A673 (cell line): ENCODE measurements around the gene GALR3. TPM values are rescaled to one million over a fixed set of nuclear protein-coding genes. Genes with fewer than 3 reads are reported as not detected.
A peak's percentile ranks its signal among the peaks of the same experiment; 100 is the strongest.

Experiments
- BruUV-seq: library from RNA; stranded (reverse); fragments of 400-500 nt; replicated peaks from 2 replicates; lab custom pipeline; 2021; lab: Mats Ljungman, UMichigan
- CTCF ChIA-PET: fragments of 300-600 bp; sonication (Branson Sonifier 250); formaldehyde crosslinking; loops from one replicate; lab custom pipeline; 2022; ENCODE audit warnings: antibody characterized with exemption; lab: Charles Lee
- POLR2A ChIA-PET: fragments of 300-600 bp; sonication (Branson Sonifier 250); formaldehyde crosslinking; loops from one replicate; lab custom pipeline; 2022; ENCODE audit warnings: antibody characterized with exemption; ENCODE audit not compliant: low non-redundant PET; lab: Charles Lee
- DNase-seq: peaks from one replicate; pipeline ENCODE4 v3.0.0-alpha.2; 2015; ENCODE audit warnings: low spot score
- H3K27ac ChIP-seq: fragments of 200-600 bp; sonication (generic); 2 replicates; pipeline ENCODE4 v1.5.1; 2016; ENCODE audit warnings: mixed run types, low read depth, mild to moderate bottlenecking, mixed read lengths, antibody characterized with exemption, low read length; ENCODE audit not compliant: poor library complexity, severe bottlenecking
- H3K27me3 ChIP-seq: fragments of 200-600 bp; sonication (generic); replicated peaks from 2 replicates; pipeline ENCODE4 v1.6.1; 2017; ENCODE audit warnings: mixed run types, low read depth, mild to moderate bottlenecking, mixed read lengths, antibody characterized with exemption, low read length; ENCODE audit not compliant: insufficient read depth, poor library complexity
- H3K36me3 ChIP-seq: fragments of 200-600 bp; sonication (generic); 2 replicates; pipeline ENCODE4 v1.6.1; 2016; ENCODE audit warnings: mixed run types, mild to moderate bottlenecking, mixed read lengths, antibody characterized with exemption, low read length; ENCODE audit not compliant: insufficient read depth, poor library complexity, severe bottlenecking
- H3K4me1 ChIP-seq: fragments of 200-600 bp; sonication (generic); 2 replicates; pipeline ENCODE4 v1.6.1; 2017; ENCODE audit warnings: mixed run types, mild to moderate bottlenecking, mixed read lengths, antibody characterized with exemption, low read length; ENCODE audit not compliant: insufficient read depth, poor library complexity, severe bottlenecking
- H3K4me3 ChIP-seq: fragments of 200-600 bp; sonication (generic); 2 replicates; pipeline ENCODE4 v1.5.1; 2016; ENCODE audit warnings: low read depth, mixed run types, mild to moderate bottlenecking, mixed read lengths, low read length; ENCODE audit not compliant: poor library complexity, severe bottlenecking
- H3K9me3 ChIP-seq: fragments of 200-600 bp; sonication (generic); 2 replicates; pipeline ENCODE4 v1.6.1; 2016; ENCODE audit warnings: mixed run types, low read depth, mild to moderate bottlenecking, mixed read lengths, antibody characterized with exemption, low read length; ENCODE audit not compliant: poor library complexity, severe bottlenecking
- EZH2 ChIP-seq: fragments of 200-600 bp; sonication (generic); IDR thresholded peaks from 2 replicates; pipeline ENCODE4 v1.6.1; 2017; ENCODE audit warnings: borderline replicate concordance, low read depth, mild to moderate bottlenecking, mixed read lengths, antibody characterized with exemption, low read length; ENCODE audit not compliant: poor library complexity, severe bottlenecking
- intact Hi-C: fragments of 100-400 bp; cut with micrococcal nuclease; formaldehyde crosslinking; loops from one replicate; pipeline ENCODE4 v1.10.0; 2022; ENCODE audit not compliant: unreplicated experiment
- total RNA-seq: library from RNA; stranded (reverse); gene quantifications from 2 replicates; pipeline ENCODE4 v1.2.3, GENCODE V29; 2021
- TF ChIP-seq, protein P1 (sequence below): fragments of 300-800, 200-600 bp; sonication (generic); conservative IDR thresholded peaks from 2 replicates; pipeline ENCODE4 v1.5.1; 2017; ENCODE audit warnings: low read depth, mild to moderate bottlenecking, antibody characterized with exemption, low read length, moderate library complexity, mixed read lengths

Gene GALR3
- total RNA-seq, 1 experiment from 2014 or later = not detected

DNA sequence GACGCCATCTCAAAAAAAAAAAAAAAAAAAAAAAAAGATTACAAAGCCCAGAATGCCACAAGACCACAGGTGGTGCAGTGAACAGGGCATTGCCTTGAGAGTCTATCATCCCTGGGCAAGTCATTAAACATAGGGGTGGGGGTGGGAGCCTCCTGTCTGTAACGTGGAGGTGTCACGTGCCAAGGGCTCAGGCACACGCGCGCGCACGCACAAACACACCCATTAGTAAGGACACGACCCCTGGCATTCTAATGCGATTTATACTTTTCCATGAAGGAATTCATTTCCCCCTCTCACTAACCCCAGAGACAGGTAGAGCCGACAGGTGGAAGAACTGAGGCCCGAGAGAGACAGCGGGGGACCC is 21.3 kb upstream of the GALR3 start:
- no peaks in the 10 kb centered on the region for H3K27me3 ChIP-seq
- no peaks in the 10 kb centered on the region for H3K36me3 ChIP-seq
- CTCF ChIA-PET = no interaction called here
- H3K27ac ChIP-seq = peak overlapping the region; percentile 65
- no TSS peak for BruUV-seq
- no peaks in the 10 kb centered on the region for H3K9me3 ChIP-seq
- intact Hi-C loops = loop anchor here (5.0 kb wide), 1 partner anchor 125 kb away; the partner anchor contains the start of gene LGALS1
- H3K4me1 ChIP-seq = peaks cover 31% of the 10 kb centered on the region
- no peak for TF ChIP-seq EZH2
- TF ChIP-seq, protein P1, sequence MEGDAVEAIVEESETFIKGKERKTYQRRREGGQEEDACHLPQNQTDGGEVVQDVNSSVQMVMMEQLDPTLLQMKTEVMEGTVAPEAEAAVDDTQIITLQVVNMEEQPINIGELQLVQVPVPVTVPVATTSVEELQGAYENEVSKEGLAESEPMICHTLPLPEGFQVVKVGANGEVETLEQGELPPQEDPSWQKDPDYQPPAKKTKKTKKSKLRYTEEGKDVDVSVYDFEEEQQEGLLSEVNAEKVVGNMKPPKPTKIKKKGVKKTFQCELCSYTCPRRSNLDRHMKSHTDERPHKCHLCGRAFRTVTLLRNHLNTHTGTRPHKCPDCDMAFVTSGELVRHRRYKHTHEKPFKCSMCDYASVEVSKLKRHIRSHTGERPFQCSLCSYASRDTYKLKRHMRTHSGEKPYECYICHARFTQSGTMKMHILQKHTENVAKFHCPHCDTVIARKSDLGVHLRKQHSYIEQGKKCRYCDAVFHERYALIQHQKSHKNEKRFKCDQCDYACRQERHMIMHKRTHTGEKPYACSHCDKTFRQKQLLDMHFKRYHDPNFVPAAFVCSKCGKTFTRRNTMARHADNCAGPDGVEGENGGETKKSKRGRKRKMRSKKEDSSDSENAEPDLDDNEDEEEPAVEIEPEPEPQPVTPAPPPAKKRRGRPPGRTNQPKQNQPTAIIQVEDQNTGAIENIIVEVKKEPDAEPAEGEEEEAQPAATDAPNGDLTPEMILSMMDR = no peak
- POLR2A ChIA-PET = no interaction called here
- peak overlapping the region; percentile 74 for H3K4me3 ChIP-seq
- no peak for DNase-seq

DNA sequence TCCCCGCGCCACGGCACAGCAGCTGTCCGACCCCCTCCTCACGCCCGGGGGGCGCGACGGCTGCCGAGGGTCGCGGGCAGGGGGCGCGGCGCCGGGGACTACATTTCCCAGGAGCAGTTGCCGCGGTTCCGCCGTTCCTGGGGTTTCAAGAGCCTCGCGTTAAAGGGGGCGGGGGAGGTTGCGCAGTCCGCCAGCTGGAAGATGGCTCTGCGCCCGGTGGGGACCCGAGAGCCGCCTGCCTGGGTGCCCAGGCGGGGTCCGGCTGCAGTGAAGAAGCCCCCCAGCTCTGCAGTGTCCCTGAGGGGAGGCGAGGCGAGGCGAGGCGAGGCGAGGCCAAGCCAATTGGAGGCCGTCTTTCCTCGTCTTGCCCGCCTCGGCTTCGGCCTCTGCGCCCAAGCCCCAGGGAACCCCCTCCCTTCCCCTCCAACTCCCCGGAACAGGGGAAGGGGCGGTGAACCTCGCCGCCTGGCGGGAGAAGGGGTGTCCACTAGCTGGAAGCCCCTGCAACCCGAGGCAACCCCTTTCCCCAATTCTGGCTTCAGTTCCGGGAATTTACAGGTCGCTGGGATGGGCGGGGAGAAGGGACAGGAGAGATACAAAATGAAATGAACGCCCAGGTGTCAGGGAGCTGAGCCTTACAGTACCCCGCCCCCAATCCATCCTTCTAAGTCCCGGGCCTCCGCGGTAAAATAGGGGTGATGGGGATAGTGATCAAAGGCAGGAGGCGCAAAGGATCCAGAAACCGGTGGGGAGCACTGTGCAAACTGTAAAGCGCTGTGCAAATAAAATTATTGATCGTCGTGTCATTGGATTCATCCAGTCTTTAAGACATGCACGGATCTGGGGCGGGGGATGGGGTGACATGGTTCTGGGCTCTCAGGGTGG is 20.6 kb upstream of the GALR3 start:
- H3K4me3 ChIP-seq = peak overlapping the region; percentile 74
- H3K27me3 ChIP-seq = no peaks in the 10 kb centered on the region
- H3K36me3 ChIP-seq = no peaks in the 10 kb centered on the region
- intact Hi-C loops = loop anchor here (5.0 kb wide), 1 partner anchor 125 kb away; the partner anchor contains the start of gene LGALS1
- peaks cover 31% of the 10 kb centered on the region for H3K4me1 ChIP-seq
- CTCF ChIA-PET = no interaction called here
- H3K27ac ChIP-seq = peak overlapping the region; percentile 65
- peak; percentile 80 for DNase-seq
- POLR2A ChIA-PET = interaction anchor here (0.7 kb wide), 1 partner anchor 127 kb away, joined by 3 read pairs; the partner anchor contains the start of gene LGALS1
- no peak for TF ChIP-seq EZH2
- TF ChIP-seq, protein P1 = no peak
- no peaks in the 10 kb centered on the region for H3K9me3 ChIP-seq
- BruUV-seq = no TSS peak

DNA sequence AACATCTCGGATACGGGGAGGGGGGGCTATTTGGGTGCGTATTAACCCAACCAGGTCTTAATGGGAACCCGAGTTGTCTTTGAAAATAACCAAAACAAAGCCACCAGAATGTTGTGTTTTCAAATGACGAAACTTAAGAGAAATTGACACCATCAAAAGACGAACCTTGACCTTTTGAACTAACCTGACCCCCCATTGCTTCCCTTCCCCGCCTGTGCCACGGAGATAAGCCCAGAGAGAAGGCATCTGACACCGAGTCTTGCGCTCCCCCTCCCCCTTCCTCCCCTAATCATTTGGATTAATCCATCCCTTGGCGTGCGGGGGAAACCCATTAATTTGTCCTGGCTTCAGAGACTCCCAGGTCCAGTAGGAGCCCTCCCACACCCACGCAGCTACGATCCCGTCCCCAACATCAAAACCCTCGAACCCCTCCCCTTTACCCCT is 20.0 kb upstream of the GALR3 start:
- peak overlapping the region; percentile 74 for H3K4me3 ChIP-seq
- no peaks in the 10 kb centered on the region for H3K27me3 ChIP-seq
- BruUV-seq = no TSS peak
- no peaks in the 10 kb centered on the region for H3K9me3 ChIP-seq
- POLR2A ChIA-PET = no interaction called here
- intact Hi-C loops = loop anchor here (5.0 kb wide), 1 partner anchor 126 kb away; the partner anchor contains the start of gene LGALS1
- TF ChIP-seq, protein P1 = no peak
- no peak for TF ChIP-seq EZH2
- H3K4me1 ChIP-seq = peaks cover 31% of the 10 kb centered on the region
- no peak for DNase-seq
- peak overlapping the region; percentile 65 for H3K27ac ChIP-seq
- H3K36me3 ChIP-seq = no peaks in the 10 kb centered on the region
- CTCF ChIA-PET = no interaction called here
